ES-I3 (cell line): Measurements from ENCODE around the gene MYOM1.
A peak's percentile ranks its signal among the peaks of the same experiment; 100 is the strongest.

ENCODE experiments used
- H3K36me3 ChIP-seq: 2 replicates; pipeline ENCODE4 v1.6.1; 2013; ENCODE audit warnings: mild to moderate bottlenecking, low read length, control low read depth, moderate library complexity; ENCODE audit not compliant: insufficient read depth
- H3K4me1 ChIP-seq: 2 replicates; pipeline ENCODE4 v1.6.1; 2013; ENCODE audit warnings: mild to moderate bottlenecking, control low read depth, low read length; ENCODE audit not compliant: insufficient read depth
- H3K9ac ChIP-seq: 2 replicates; pipeline ENCODE4 v1.6.1; 2013; ENCODE audit warnings: low read depth, mild to moderate bottlenecking, low read length, moderate library complexity
- H3K9me3 ChIP-seq: 2 replicates; pipeline ENCODE4 v1.6.1; 2013; ENCODE audit warnings: mild to moderate bottlenecking, low read length, moderate library complexity; ENCODE audit not compliant: control insufficient read depth, insufficient read depth

The MYOM1 gene

GRCh38 chr18:3255611-3256165 lies 35.9 kb upstream of the MYOM1 start:
- peaks cover 31% of the 10 kb centered on the region for H3K36me3 ChIP-seq
- H3K4me1 ChIP-seq = peaks cover 10% of the 10 kb centered on the region
- no peak overlapping the region for H3K9ac ChIP-seq
- no peaks in the 10 kb centered on the region for H3K9me3 ChIP-seq

GRCh38 chr18:3254725-3255124 lies 35.0 kb upstream of the MYOM1 start:
- Histone ChIP-seq H3K9me3 (no peaks in the 10 kb centered on the region), H3K4me1 (peaks cover 15% of the 10 kb centered on the region), H3K36me3 (peaks cover 36% of the 10 kb centered on the region), H3K9ac (no peak overlapping the region)

- peaks cover 15% of the 10 kb centered on the region for H3K4me1 ChIP-seq
- no peak overlapping the region for H3K9ac ChIP-seq
- peaks cover 40% of the 10 kb centered on the region for H3K36me3 ChIP-seq
- H3K9me3 ChIP-seq = no peaks in the 10 kb centered on the region
These were observed 33.1 kb upstream of the MYOM1 start for GRCh38 chr18:3252843-3253242.

GRCh38 chr18:3251963-3252277 lies 32.2 kb upstream of the MYOM1 start:
- Histone ChIP-seq H3K4me1 (peaks cover 15% of the 10 kb centered on the region), H3K9me3 (no peaks in the 10 kb centered on the region), H3K36me3 (peaks cover 40% of the 10 kb centered on the region), H3K9ac (no peak overlapping the region)

- Histone ChIP-seq H3K4me1 (peaks cover 15% of the 10 kb centered on the region; the same call in 1 of the 2 replicates), H3K9ac (no peak overlapping the region), H3K9me3 (no peaks in the 10 kb centered on the region), H3K36me3 (peaks cover 37% of the 10 kb centered on the region)
These were observed 31.6 kb upstream of the MYOM1 start for GRCh38 chr18:3251249-3251962.

- no peak overlapping the region for H3K9ac ChIP-seq
- peaks cover 33% of the 10 kb centered on the region for H3K36me3 ChIP-seq
- H3K4me1 ChIP-seq = peaks cover 12% of the 10 kb centered on the region; the same call in 1 of the 2 replicates
- no peaks in the 10 kb centered on the region for H3K9me3 ChIP-seq
These were observed 30.7 kb upstream of the MYOM1 start for GRCh38 chr18:3250237-3251107.

- Histone ChIP-seq H3K4me1 (peaks cover 8% of the 10 kb centered on the region; the same call in 1 of the 2 replicates), H3K36me3 (peaks cover 19% of the 10 kb centered on the region), H3K9me3 (no peaks in the 10 kb centered on the region), H3K9ac (peak overlapping the region; percentile 64)
These were observed 29.0 kb upstream of the MYOM1 start for GRCh38 chr18:3248658-3249359.

GRCh38 chr18:3248062-3248657 lies 28.4 kb upstream of the MYOM1 start:
- H3K4me1 ChIP-seq = peaks cover 8% of the 10 kb centered on the region; the same call in 1 of the 2 replicates
- no peaks in the 10 kb centered on the region for H3K9me3 ChIP-seq
- H3K36me3 ChIP-seq = peaks cover 13% of the 10 kb centered on the region
- H3K9ac ChIP-seq = peak overlapping the region; percentile 64

- Histone ChIP-seq H3K9me3 (no peaks in the 10 kb centered on the region), H3K9ac (peak within 1 kb of the TSS; percentile 68), H3K36me3 (peaks cover 9% of the 10 kb centered on the region), H3K4me1 (peaks cover 8% of the 10 kb centered on the region; the same call in 1 of the 2 replicates)
These were observed 27.7 kb upstream of the MYOM1 start, which contains the start of gene MYL12A for GRCh38 chr18:3247240-3248061. Gene MYL12A, plus strand, starts transcription at chr18:3247801. Its CDS starts 5,447 bp downstream, at chr18:3253248.

GRCh38 chr18:3246635-3247239 lies 27.0 kb upstream of the MYOM1 start:
- H3K4me1 ChIP-seq = peaks cover 8% of the 10 kb centered on the region; the same call in 1 of the 2 replicates
- peak overlapping the region; percentile 68 for H3K9ac ChIP-seq
- H3K9me3 ChIP-seq = no peaks in the 10 kb centered on the region
- peaks cover 9% of the 10 kb centered on the region for H3K36me3 ChIP-seq

- Histone ChIP-seq H3K36me3 (peaks cover 9% of the 10 kb centered on the region), H3K4me1 (0 out of 2 replicates have a peak, but pooled peaks cover 4% of the 10 kb centered on the region), H3K9ac (peak overlapping the region; percentile 68), H3K9me3 (0 out of 2 replicates have a peak, but pooled peaks cover 3% of the 10 kb centered on the region)
These were observed 26.3 kb upstream of the MYOM1 start for GRCh38 chr18:3245853-3246634.

- Histone ChIP-seq H3K4me1 (0 out of 2 replicates have a peak, but pooled peaks cover under 1% of the 10 kb centered on the region), H3K36me3 (peaks cover 3% of the 10 kb centered on the region; the same call in 1 of the 2 replicates), H3K9me3 (0 out of 2 replicates have a peak, but pooled peaks cover 3% of the 10 kb centered on the region), H3K9ac (peak overlapping the region; percentile 68)
These were observed 25.4 kb upstream of the MYOM1 start for GRCh38 chr18:3245185-3245564.
